Thymus (tissue), 14 donors: ENCODE measurements around the gene HLA-DQA2. TPM values are rescaled to one million over a fixed set of nuclear protein-coding genes. Genes with fewer than 3 reads are reported as not detected.
"Not testable (repeated sequence)": the region's sequence is repeated elsewhere in the genome, so short reads cannot be mapped to it uniquely, and the experiment has no call there.

ENCODE experiments used
- DNase-seq, 9 donors: peaks; one replicate each; pipeline ENCODE4 v3.0.0-alpha.2; 2013; ENCODE audit warnings: low spot score in 9 of 9, low read depth in 6 of 9, missing footprints in 1 of 9
- H3K27ac ChIP-seq, 2 donors: one replicate each; pipeline ENCODE4 v1.5.1; 2013; ENCODE audit warnings: control low read depth in 1 of 2, low read depth in 1 of 2, low read length in 1 of 2, mild to moderate bottlenecking in 1 of 2, moderate library complexity in 1 of 2
- H3K27me3 ChIP-seq, 2 donors: one replicate each; pipeline ENCODE4 v1.5.1; 2013; ENCODE audit warnings: low read length in 1 of 2; ENCODE audit not compliant: control insufficient read depth in 2 of 2, insufficient read depth in 1 of 2
- H3K36me3 ChIP-seq, 2 donors: one replicate each; pipeline ENCODE4 v1.5.1; 2013; ENCODE audit warnings: low read length in 1 of 2, mild to moderate bottlenecking in 1 of 2, moderate library complexity in 1 of 2; ENCODE audit not compliant: control insufficient read depth in 2 of 2, insufficient read depth in 2 of 2
- H3K4me1 ChIP-seq, 2 donors: one replicate each; pipeline ENCODE4 v1.5.1; 2013; ENCODE audit warnings: low read length in 2 of 2; ENCODE audit not compliant: control insufficient read depth in 2 of 2, insufficient read depth in 2 of 2
- H3K4me3 ChIP-seq, 2 donors: one replicate each; pipeline ENCODE4 v1.5.1; 2013; ENCODE audit warnings: low read length in 2 of 2, control low read depth in 1 of 2, mild to moderate bottlenecking in 1 of 2
- H3K9me3 ChIP-seq, 2 donors: one replicate each; pipeline ENCODE4 v1.5.1; 2013; ENCODE audit warnings: low read length in 1 of 2, mild to moderate bottlenecking in 1 of 2; ENCODE audit not compliant: control insufficient read depth in 2 of 2, insufficient read depth in 1 of 2
- WGBS: extraction: QIAGEN DNeasy Blood & Tissue Kit; methylation state at CpG from one replicate; pipeline ENCODE4 v1.1.7; 2013; 5-methylcytosine and 5-hydroxymethylcytosine counted together
- long read RNA-seq, 10 donors: transcript quantifications; one replicate each; lab custom pipeline, GENCODE V29; 2026
- polyA plus RNA-seq: library from polyadenylated mRNA; stranded (reverse); fragments of 200-250 nt; gene quantifications from one replicate; pipeline ENCODE4 v1.2.3, GENCODE V29; 2013
- total RNA-seq: library from RNA; stranded (reverse); fragments of 120-200 nt; gene quantifications from one replicate; pipeline ENCODE4 v1.2.4, GENCODE V29; 2013
- donor health status: healthy.

The HLA-DQA2 gene
- 45.0 TPM for total RNA-seq
- 3.7 TPM for polyA plus RNA-seq
- long read RNA-seq, donor 1, partial matches to known transcripts = 0 of 1 reads
- long read RNA-seq, donor 1, other reads (novel, unspliced or antisense) = 0 of 1 reads
- long read RNA-seq, donor 2 = 0 reads
- long read RNA-seq, donor 3, partial matches to known transcripts = 0 of 2 reads
- long read RNA-seq, donor 3, other reads (novel, unspliced or antisense) = 0 of 2 reads
- long read RNA-seq, donor 4, partial matches to known transcripts = 0 of 2 reads
- long read RNA-seq, donor 4, other reads (novel, unspliced or antisense) = 0 of 2 reads
- long read RNA-seq, donor 5 = 0 reads
- long read RNA-seq, donor 6 = 0 reads
- long read RNA-seq, donor 7, partial matches to known transcripts = 0 of 14 reads
- long read RNA-seq, donor 7, other reads (novel, unspliced or antisense) = 10 of 14 reads
- long read RNA-seq, donor 8, partial matches to known transcripts = 0 of 1 reads
- long read RNA-seq, donor 8, other reads (novel, unspliced or antisense) = 0 of 1 reads
- long read RNA-seq, donor 9 = 0 reads
- long read RNA-seq, donor 10, partial matches to known transcripts = 47 of 80 reads
- long read RNA-seq, donor 10, other reads (novel, unspliced or antisense) = 33 of 80 reads

DNA sequence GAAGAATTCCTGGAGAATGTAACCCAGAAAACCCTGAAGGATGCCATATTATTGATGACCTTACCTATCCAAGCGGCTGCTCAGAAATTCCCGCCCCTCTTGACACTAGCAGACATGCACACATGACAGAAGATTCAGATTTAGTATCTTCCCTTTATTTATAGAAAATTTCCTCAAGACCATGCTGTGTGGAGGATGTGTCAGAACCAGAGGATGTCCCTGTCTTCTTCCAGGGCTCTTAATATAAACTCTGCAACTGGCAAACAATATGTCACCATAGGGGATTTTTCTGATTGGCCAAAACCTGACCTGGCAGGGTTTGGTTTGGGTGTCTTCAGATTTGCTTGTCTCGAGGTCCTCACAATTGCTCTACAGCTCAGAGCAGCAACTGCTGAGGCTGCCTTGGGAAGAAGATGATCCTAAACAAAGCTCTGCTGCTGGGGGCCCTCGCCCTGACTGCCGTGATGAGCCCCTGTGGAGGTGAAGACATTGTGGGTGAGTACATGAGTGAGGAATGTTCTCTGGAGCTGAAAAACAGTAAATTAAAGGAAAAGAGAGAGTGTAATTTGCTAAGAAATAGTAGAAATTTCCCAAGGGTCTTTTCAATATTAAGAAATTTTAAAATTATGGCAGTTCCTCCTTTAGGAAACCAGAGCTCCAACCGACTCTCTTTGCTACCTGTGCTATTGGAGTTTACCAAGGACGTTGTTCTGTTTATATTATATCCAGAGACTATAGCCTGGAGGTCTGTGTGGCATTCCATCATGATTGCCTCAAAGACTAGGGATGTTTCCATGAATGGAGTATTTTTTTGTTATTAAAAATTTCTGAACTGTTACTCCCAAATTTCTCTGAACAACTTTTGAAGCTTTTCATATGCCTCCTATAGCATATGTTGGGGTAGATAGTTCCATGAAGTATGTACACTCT lies at the start of gene HLA-DQA2:
HLA-DQA2 (plus strand) TSS at position 361 of the 930 bp plus-strand sequence; CDS start at position 414, 53 bp downstream.
- no peak within 1 kb of the TSS for H3K4me3 ChIP-seq
- no peaks in the 10 kb centered on the region for H3K4me1 ChIP-seq
- peaks cover 0 to 7% of the 10 kb centered on the region in 2 donors for H3K27me3 ChIP-seq
- H3K36me3 ChIP-seq = no peaks in the 10 kb centered on the region
- WGBS = 92% methylated on average over 7 of the region's 7 CpGs
- H3K9me3 ChIP-seq = no peaks in the 10 kb centered on the region
- H3K27ac ChIP-seq = no peak within 1 kb of the TSS
- peak in 1 of 9 donors; percentile 21 for DNase-seq

DNA sequence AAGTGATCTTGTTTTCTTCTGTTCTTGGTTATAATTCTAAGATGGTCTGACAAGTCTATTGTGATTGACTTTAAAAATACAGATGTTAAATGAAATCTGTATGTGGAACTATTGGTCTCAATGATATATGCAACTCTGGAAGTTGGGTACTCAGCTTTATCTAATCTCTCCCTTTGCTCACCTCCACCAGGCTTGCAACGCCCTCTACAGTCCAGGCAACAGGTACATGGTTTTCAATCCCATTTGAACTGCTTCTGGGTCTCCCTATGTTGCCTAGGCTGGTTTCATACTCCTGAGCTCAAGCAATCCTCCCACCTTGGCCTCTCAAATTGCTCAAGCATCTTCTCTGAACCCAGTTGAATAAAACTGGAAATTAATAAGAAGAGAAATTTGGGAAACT lies 49.2 kb upstream of the HLA-DQA2 start:
- no peak overlapping the region for H3K4me3 ChIP-seq
- H3K4me1 ChIP-seq = no peaks in the 10 kb centered on the region
- no peaks in the 10 kb centered on the region for H3K36me3 ChIP-seq
- no peaks in the 10 kb centered on the region for H3K9me3 ChIP-seq
- H3K27me3 ChIP-seq = no peaks in the 10 kb centered on the region
- DNase-seq = peak in 3 of 9 donors; percentile 11 to 43 (median 15)
- H3K27ac ChIP-seq = no peak overlapping the region
- WGBS = 0% methylated on average over 1 of the region's 1 CpG

DNA sequence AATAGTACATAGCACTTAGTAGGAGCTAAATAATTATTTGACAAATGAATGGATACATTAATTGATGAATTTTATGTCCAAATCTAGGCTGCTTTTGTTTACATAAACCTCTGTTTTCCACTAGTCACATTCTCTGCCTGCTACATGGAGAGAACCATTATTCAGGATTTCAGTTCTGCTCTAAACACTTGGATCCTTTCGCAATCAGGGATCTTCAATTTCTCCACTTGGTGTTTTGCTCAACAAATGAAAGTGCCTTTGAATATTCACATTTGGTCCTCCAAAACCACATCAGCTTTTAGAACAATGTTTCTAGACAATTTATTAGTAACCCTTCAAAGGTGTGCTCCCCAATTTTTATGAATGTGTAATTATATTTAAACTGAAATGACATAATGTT lies 44.2 kb upstream of the HLA-DQA2 start:
- Histone ChIP-seq H3K9me3 (no peaks in the 10 kb centered on the region), H3K4me3 (no peak overlapping the region), H3K27me3 (no peaks in the 10 kb centered on the region), H3K27ac (no peak overlapping the region), H3K4me1 (no peaks in the 10 kb centered on the region), H3K36me3 (no peaks in the 10 kb centered on the region)
- 94% methylated on average over 1 of the region's 1 CpG for WGBS
- no peak for DNase-seq

DNA sequence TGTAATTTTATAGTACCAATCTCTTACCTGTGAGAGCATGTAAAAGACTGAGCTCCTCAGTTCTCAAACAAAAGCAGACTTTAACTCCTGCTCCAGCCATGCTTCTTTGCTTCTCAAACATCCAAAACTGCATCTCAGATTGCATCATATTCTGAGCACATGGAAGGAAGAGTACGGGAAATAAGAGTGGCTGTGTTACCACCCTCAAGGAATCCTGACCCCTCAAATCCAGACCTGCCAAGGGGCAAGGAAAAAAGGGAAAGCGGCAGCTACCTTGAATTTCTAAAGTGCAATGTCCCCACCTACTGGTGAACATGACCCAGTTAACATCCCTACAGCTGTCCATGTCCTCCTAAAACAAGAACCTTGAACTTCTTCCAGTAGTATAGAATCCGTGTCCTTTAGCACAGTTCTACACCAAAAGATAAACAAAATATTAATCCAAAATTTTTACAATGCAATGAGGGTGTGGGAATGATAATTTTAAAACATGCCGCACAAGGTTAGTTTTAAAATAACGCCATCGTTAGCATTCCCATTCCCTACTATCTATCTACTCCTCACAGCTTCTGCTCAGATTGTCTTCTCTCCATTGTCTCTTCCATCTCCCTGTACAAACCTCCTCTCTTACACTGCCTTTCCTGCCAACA lies 40.7 kb upstream of the HLA-DQA2 start:
- Histone ChIP-seq H3K27me3 (no peaks in the 10 kb centered on the region), H3K36me3 (no peaks in the 10 kb centered on the region), H3K9me3 (no peaks in the 10 kb centered on the region), H3K27ac (peak overlapping the region in 1 of 2 donors; percentile 17), H3K4me3 (no peak overlapping the region), H3K4me1 (no peaks in the 10 kb centered on the region)
- DNase-seq = peak in 6 of 9 donors; percentile 8 to 63 (median 38)
- WGBS = 23% methylated on average over 6 of the region's 6 CpGs

DNA sequence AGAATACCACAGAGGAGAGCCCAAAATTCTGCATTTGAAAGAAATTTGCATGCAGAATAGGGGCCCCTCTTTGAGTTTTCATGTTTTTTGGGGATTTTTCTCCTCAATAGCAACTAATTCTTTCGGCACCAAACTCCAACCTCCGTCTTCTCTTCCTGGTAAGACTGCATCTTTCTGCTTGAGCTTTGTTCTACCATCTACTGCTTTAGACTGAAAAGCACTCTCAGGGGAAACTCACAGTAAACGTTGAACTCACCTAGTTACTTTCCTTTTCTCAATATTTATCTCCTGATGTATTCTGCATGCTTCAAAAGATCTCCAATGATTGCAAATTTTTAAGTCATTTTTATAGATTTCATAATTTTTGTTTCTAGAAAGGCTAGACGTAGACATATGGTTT lies 37.8 kb upstream of the HLA-DQA2 start:
- H3K9me3 ChIP-seq = no peaks in the 10 kb centered on the region
- no peak overlapping the region for H3K4me3 ChIP-seq
- H3K4me1 ChIP-seq = no peaks in the 10 kb centered on the region
- no peak overlapping the region for H3K27ac ChIP-seq
- WGBS = 62% methylated on average over 4 of the region's 4 CpGs
- no peak for DNase-seq
- no peaks in the 10 kb centered on the region for H3K27me3 ChIP-seq
- H3K36me3 ChIP-seq = no peaks in the 10 kb centered on the region

DNA sequence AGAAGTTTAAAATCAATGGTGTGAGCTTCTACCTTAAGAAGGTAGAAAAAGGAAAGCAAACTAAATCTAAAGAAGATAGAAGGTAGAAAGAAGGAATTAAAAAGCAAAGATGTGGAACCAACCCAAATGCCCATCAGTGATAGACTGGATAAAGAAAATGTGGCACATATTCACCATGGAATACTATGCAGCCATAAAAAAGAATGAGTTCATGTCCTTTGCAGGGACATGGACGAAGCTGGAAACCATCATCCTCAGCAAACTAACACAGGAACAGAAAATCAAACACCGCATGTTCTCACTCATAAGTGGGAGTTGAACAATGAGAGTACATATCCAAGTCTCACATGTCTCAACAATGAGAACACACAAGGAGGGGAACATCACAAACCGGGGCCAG lies 36.0 kb upstream of the HLA-DQA2 start:
- H3K9me3 ChIP-seq, H3K27ac ChIP-seq, H3K4me1 ChIP-seq, H3K4me3 ChIP-seq, DNase-seq, H3K27me3 ChIP-seq, H3K36me3 ChIP-seq: not testable (repeated sequence)
- WGBS = 91% methylated on average over 3 of the region's 3 CpGs

DNA sequence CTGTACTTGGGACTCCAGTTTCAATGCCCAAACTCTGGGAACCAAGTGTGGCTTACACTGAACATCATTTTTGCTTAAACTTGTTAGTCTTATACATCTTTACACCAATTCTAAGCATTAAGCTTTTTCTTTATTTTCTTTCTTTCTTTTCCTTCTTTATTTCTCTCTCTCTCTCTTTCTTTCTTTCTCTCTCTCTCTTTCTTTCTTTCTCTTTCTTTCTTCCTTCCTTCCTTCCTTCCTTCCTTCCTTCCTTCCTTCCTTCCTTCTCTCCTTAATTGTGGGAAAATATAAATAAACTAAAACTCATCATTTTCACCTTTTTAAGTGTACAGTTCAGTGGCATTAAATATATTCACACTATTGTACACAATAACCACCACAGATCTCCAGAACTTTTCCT lies 31.6 kb upstream of the HLA-DQA2 start:
- Histone ChIP-seq H3K4me3 (no peak overlapping the region), H3K9me3 (no peaks in the 10 kb centered on the region), H3K27me3 (no peaks in the 10 kb centered on the region), H3K4me1 (no peaks in the 10 kb centered on the region), H3K36me3 (no peaks in the 10 kb centered on the region), H3K27ac (no peak overlapping the region)
- no peak for DNase-seq

DNA sequence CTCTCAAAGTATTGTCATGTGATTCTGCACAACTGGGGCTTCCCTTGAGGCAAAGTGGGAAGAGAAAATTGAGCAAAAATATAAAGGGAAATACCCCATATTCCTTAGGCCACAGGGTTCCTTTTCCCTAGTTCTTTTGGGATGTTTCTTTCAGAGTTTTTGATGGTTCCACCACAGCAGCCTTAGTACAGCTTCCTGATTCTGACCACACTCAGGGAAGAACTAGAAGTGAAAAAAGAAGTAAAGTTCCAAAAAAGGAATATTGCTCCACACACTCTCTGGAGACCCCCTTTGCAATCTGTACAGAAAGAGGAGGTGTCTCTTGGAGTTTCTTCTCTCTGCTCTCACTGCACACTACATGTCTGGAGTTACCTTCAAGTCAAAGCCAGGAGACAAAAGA lies 27.9 kb upstream of the HLA-DQA2 start:
- no peak overlapping the region for H3K27ac ChIP-seq
- no peak for DNase-seq
- H3K4me1 ChIP-seq = no peaks in the 10 kb centered on the region

More for the DNA sequence above, 27.9 kb upstream of the HLA-DQA2 start:
- Histone ChIP-seq H3K4me3 (no peak overlapping the region), H3K9me3 (no peaks in the 10 kb centered on the region), H3K27me3 (no peaks in the 10 kb centered on the region), H3K36me3 (no peaks in the 10 kb centered on the region)
